Measurements from ENCODE around the gene IL1F10.
A peak's percentile ranks its signal among the peaks of the same experiment; 100 is the strongest.

The IL1F10 gene

DNA sequence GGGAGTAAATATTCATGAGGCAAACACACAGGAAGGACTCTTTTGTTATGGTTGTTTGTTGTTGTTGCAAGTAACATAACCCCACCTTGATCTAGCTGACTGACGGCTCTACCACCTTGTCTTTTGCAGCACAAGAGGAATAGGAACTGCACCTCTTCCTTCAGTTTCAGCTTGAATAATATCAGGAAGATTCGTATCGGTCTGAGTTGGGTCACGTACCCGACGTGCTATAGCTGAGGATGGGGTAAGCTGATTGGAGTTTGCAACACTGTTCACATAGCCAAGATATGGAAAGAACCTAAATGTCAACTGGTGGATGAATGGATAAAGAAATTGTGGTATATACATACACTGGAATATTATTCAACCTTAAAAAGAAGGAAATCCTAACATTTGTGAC is 45.1 kb downstream of the IL1F10 start:
- no peak for TF ChIP-seq POLR2AphosphoS5 (IDR thresholded peaks at IDR 0.05; ENCODE audit: low read depth)
- TF ChIP-seq GABPA (IDR thresholded peaks at IDR 0.05; ENCODE audit: low read depth), result no peak
- no peak for TF ChIP-seq SPI1 (IDR thresholded peaks at IDR 0.05; ENCODE audit: borderline replicate concordance, low read depth)
- TF ChIP-seq CTCF (IDR thresholded peaks at IDR 0.05; ENCODE audit: insufficient read depth, low read length), result no peak
- TF ChIP-seq REST (IDR thresholded peaks at IDR 0.05; ENCODE audit: insufficient replicate concordance, low read depth), result no peak
- DNase-seq (ENCODE audit: low read depth in 1 of 2, low spot score in 1 of 2), result no peak
- H3K4me3 ChIP-seq (replicated peaks; ENCODE audit: insufficient read depth, low read length), result no peak overlapping the region
- no peaks in the 10 kb centered on the region for H3K27me3 ChIP-seq (ENCODE audit: insufficient read depth, poor library complexity, severe bottlenecking)
- peak overlapping the region; percentile 60 for H3K27ac ChIP-seq (replicated peaks)

GRCh38 chr2:113113807-113114206 is 46.0 kb downstream of the IL1F10 start:
- DNase-seq (ENCODE audit: low read depth in 1 of 2, low spot score in 1 of 2), result no peak
- TF ChIP-seq SPI1 (IDR thresholded peaks at IDR 0.05; ENCODE audit: borderline replicate concordance, low read depth) (no peak), REST (IDR thresholded peaks at IDR 0.05; ENCODE audit: insufficient replicate concordance, low read depth) (no peak), GABPA (IDR thresholded peaks at IDR 0.05; ENCODE audit: low read depth) (no peak), POLR2AphosphoS5 (IDR thresholded peaks at IDR 0.05; ENCODE audit: low read depth) (no peak), CTCF (IDR thresholded peaks at IDR 0.05; ENCODE audit: insufficient read depth, low read length) (no peak)
- Histone ChIP-seq H3K27ac (replicated peaks) (no peak overlapping the region), H3K4me3 (replicated peaks; ENCODE audit: insufficient read depth, low read length) (no peak overlapping the region), H3K27me3 (ENCODE audit: insufficient read depth, poor library complexity, severe bottlenecking) (no peaks in the 10 kb centered on the region)

- no peak for TF ChIP-seq REST (IDR thresholded peaks at IDR 0.05; ENCODE audit: insufficient replicate concordance, low read depth)
- no peak overlapping the region for H3K27ac ChIP-seq (replicated peaks)
- DNase-seq (ENCODE audit: low read depth in 1 of 2, low spot score in 1 of 2), result no peak
- no peak overlapping the region for H3K4me3 ChIP-seq (replicated peaks; ENCODE audit: insufficient read depth, low read length)
- no peaks in the 10 kb centered on the region for H3K27me3 ChIP-seq (ENCODE audit: insufficient read depth, poor library complexity, severe bottlenecking)
Measured at GRCh38 chr2:113114224-113114945, 46.6 kb downstream of the IL1F10 start.

Data from HL-60 (cell line).